H1 (cell line): Measurements from ENCODE around the gene RIMBP2. TPM values are rescaled to one million over a fixed set of nuclear protein-coding genes. Genes with fewer than 3 reads are reported as not detected.

ENCODE experiments used
- ASH2L ChIP-seq: fragments of 200-600, 300-600 bp; sonication (generic); IDR thresholded peaks from one replicate; pipeline ENCODE4 v1.7.1; 2017; ENCODE audit warnings: low read length
- SIN3A ChIP-seq, 2 experiments: IDR thresholded peaks in 1 of 2; conservative IDR thresholded peaks in 1 of 2; 2 replicates each; pipeline ENCODE4 v1.6.1; 2011 to 2012; ENCODE audit warnings: low read length in 2 of 2, improper control_type of control experiment in 1 of 2, low read depth in 1 of 2, mild to moderate bottlenecking in 1 of 2
- polyA plus RNA-seq, 7 experiments: library from polyadenylated mRNA; depleted of rRNA in 3 of 7; stranded (reverse) in 5 of 7; unstranded in 2 of 7; fragments of >200 nt in 5 of 7; fragments of 200-250 nt in 2 of 7; gene quantifications; 1 replicate in 5 of 7; 2 replicates in 1 of 7; 4 replicates in 1 of 7; pipeline versions ENCODE4 v1.2.1 to v1.2.3, GENCODE V29; 2011 to 2013; ENCODE audit warnings: missing spikeins in 2 of 7, mixed read lengths in 2 of 7
- total RNA-seq: library from RNA; stranded (reverse); fragmentation: NEBNext Ultra II Directional; extraction: Animal tissue kit (Norgen Biotek cat#: 25700); gene quantifications from 2 replicates; pipeline ENCODE4 v1.2.1, GENCODE V29; 2021

RIMBP2 gene
- total and polyA plus RNA-seq, 2 of the 8 experiments (the other 6 are each of a cell fraction or from before 2014, with no cell fraction given): 0.18 to 0.65 TPM

DNA sequence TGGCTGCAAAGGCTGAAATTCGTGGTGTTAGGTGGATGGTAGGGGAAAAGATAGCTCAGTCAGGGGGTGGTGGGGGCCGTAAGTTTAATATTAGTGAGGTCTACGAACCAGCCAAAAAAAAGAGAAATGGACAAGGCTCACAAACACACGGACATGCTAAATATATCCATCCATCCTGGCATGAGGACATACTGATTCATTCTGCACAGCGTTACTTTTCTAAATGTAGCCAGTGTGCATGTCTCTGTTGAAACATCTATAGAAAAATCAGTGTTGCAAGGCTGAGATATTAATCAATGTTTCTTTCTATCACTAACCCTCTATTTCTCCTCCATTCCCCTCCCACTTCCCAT lies 227.8 kb downstream of the RIMBP2 start (continued):
- TF ChIP-seq SIN3A (conservative IDR thresholded peaks at IDR 0.05 in 1 of 2, IDR thresholded peaks at IDR 0.05 in 1 of 2; ENCODE audit: low read depth in 1 of 2, low read length in 2 of 2) (no peak), ASH2L (no peak)
- TF ChIP-seq, all 59 proteins: peak for 0
